Endothelial cell of umbilical vein (primary cell): ENCODE data around the gene SGCD. TPM values are rescaled to one million over a fixed set of nuclear protein-coding genes. Genes with fewer than 3 reads are reported as not detected.

Source experiments
- BruUV-seq: library from RNA; stranded (reverse); fragments of 400-500 nt; replicated peaks from 2 replicates; lab custom pipeline; 2021; lab: Mats Ljungman, UMichigan
- CTCF ChIA-PET: fragments of 300-600, 350-600 bp; sonication (Branson Sonifier 250); formaldehyde crosslinking; loops from one replicate; lab custom pipeline; 2021; ENCODE audit warnings: antibody characterized with exemption, inconsistent platforms; lab: Charles Lee
- POLR2A ChIA-PET: fragments of 300-600, 350-600 bp; sonication (Branson Sonifier 250); formaldehyde crosslinking; loops from one replicate; lab custom pipeline; 2021; ENCODE audit warnings: antibody characterized with exemption, inconsistent platforms; lab: Charles Lee
- DNase-seq: peaks from one replicate; pipeline ENCODE4 v3.0.0-alpha.2; 2011; ENCODE audit warnings: low read depth, low spot score
- FAIRE-seq: peaks from 2 replicates; lab custom pipeline; 2011; peaks lifted over from hg19 to GRCh38; lab: Jason Lieb, UNC
- H2AFZ ChIP-seq: 2 replicates; pipeline ENCODE4 v1.6.0; 2012; ENCODE audit warnings: low read depth, low read length, control low read depth, inconsistent platforms
- H3K27ac ChIP-seq: 2 replicates; pipeline ENCODE4 v1.5.1; 2011; ENCODE audit warnings: low read depth, mild to moderate bottlenecking, control low read depth, low read length, moderate library complexity; ENCODE audit not compliant: insufficient read depth
- H3K27me3 ChIP-seq, 2 experiments: 2 replicates each; pipeline versions ENCODE4 v1.6.0 to v1.6.1; 2011; ENCODE audit warnings: low read length in 2 of 2, mixed read lengths in 1 of 2; ENCODE audit not compliant: control insufficient read depth in 2 of 2, insufficient read depth in 2 of 2
- H3K36me3 ChIP-seq, 2 experiments: 2 replicates in 1 of 2; 3 replicates in 1 of 2; pipeline ENCODE4 v1.5.1; 2011; ENCODE audit warnings: low read length in 2 of 2, mild to moderate bottlenecking in 1 of 2, moderate library complexity in 1 of 2; ENCODE audit not compliant: control insufficient read depth in 2 of 2, insufficient read depth in 2 of 2; ENCODE audit errors: extremely low read depth in 1 of 2
- H3K4me1 ChIP-seq: 3 replicates; pipeline ENCODE4 v1.5.1; 2011; ENCODE audit warnings: mild to moderate bottlenecking, low read length; ENCODE audit not compliant: control insufficient read depth, insufficient read depth; ENCODE audit errors: extremely low read depth
- H3K4me2 ChIP-seq: 2 replicates; pipeline ENCODE4 v1.6.1; 2011; ENCODE audit warnings: low read length, control low read depth, mixed read lengths; ENCODE audit not compliant: insufficient read depth
- H3K4me3 ChIP-seq, 3 experiments: fragments of 200-600 bp in 1 of 3; sonication (generic), shearing (Covaris generic) in 1 of 3; replicated peaks in 1 of 3; 2 replicates each; pipeline ENCODE4 v1.5.1; 2011 to 2016; ENCODE audit warnings: control low read depth in 3 of 3, low read length in 3 of 3, mild to moderate bottlenecking in 2 of 3, inconsistent platforms in 1 of 3, low read depth in 1 of 3, moderate library complexity in 1 of 3; ENCODE audit not compliant: insufficient read depth in 1 of 3
- H3K79me2 ChIP-seq: 2 replicates; pipeline ENCODE4 v1.6.0; 2012; ENCODE audit warnings: low read length, inconsistent platforms; ENCODE audit not compliant: control insufficient read depth, insufficient read depth
- H3K9ac ChIP-seq: replicated peaks from 2 replicates; pipeline ENCODE3; 2011; ENCODE audit warnings: low read length, control low read depth; ENCODE audit not compliant: insufficient read depth; ENCODE audit errors: extremely low read depth
- H3K9me1 ChIP-seq: replicated peaks from 3 replicates; pipeline ENCODE4 v1.6.0; 2011; ENCODE audit warnings: mild to moderate bottlenecking, low read length; ENCODE audit not compliant: control insufficient read depth, insufficient read depth; ENCODE audit errors: extremely low read depth
- H3K9me3 ChIP-seq: replicated peaks from 2 replicates; pipeline ENCODE4 v1.5.1; 2012; ENCODE audit warnings: low read length, inconsistent platforms; ENCODE audit not compliant: control insufficient read depth, insufficient read depth
- H4K20me1 ChIP-seq: replicated peaks from 2 replicates; pipeline ENCODE3; 2011; ENCODE audit warnings: mild to moderate bottlenecking, low read length; ENCODE audit not compliant: control insufficient read depth, insufficient read depth; ENCODE audit errors: extremely low read depth
- EZH2 ChIP-seq: IDR thresholded peaks from 2 replicates; pipeline ENCODE4 v1.6.1; 2012; ENCODE audit warnings: borderline replicate concordance, low read depth, mild to moderate bottlenecking, moderate library complexity, low read length, inconsistent platforms; ENCODE audit not compliant: severe bottlenecking
- FOS ChIP-seq: IDR thresholded peaks from 2 replicates; pipeline ENCODE4 v1.6.1; 2011; ENCODE audit warnings: mild to moderate bottlenecking, low read length, moderate library complexity, borderline replicate concordance; ENCODE audit not compliant: insufficient read depth
- GATA2 ChIP-seq: IDR thresholded peaks from 2 replicates; pipeline ENCODE4 v1.7.0; 2011; ENCODE audit warnings: low read depth, mild to moderate bottlenecking, moderate library complexity, mixed read lengths, low read length; ENCODE audit not compliant: insufficient read length, insufficient read depth
- JUN ChIP-seq: IDR thresholded peaks from 2 replicates; pipeline ENCODE4 v1.6.1; 2011; ENCODE audit warnings: borderline replicate concordance, low read depth; ENCODE audit not compliant: insufficient read length, insufficient read depth
- MYC ChIP-seq: IDR thresholded peaks from one replicate; pipeline ENCODE4 v1.6.1; 2011; ENCODE audit warnings: mild to moderate bottlenecking, low read depth, low read length
- POLR2A ChIP-seq: IDR thresholded peaks from 2 replicates; pipeline ENCODE4 v1.6.1; 2012; ENCODE audit warnings: low read depth, mild to moderate bottlenecking, control low read depth, low read length
- POLR2AphosphoS5 ChIP-seq: IDR thresholded peaks from 2 replicates; pipeline ENCODE4 v1.6.1; 2012; ENCODE audit warnings: low read depth, mild to moderate bottlenecking, control low read depth, low read length, moderate library complexity; ENCODE audit not compliant: insufficient read depth
- dilution Hi-C: fragments of 300-500 bp; cut with MboI; formaldehyde crosslinking; loops from one replicate; pipeline ENCODE4 v1.15.0; 2019; ENCODE audit warnings: low sequenced_read_pairs; ENCODE audit not compliant: extremely low pct_ligation_motif_present
- intact Hi-C: fragments of 100-400 bp; cut with micrococcal nuclease; formaldehyde crosslinking; loops from one replicate; pipeline ENCODE4 v1.10.0; 2022
- polyA plus RNA-seq, 4 experiments: library from polyadenylated mRNA; depleted of rRNA in 3 of 4; stranded (reverse) in 3 of 4; unstranded in 1 of 4; fragments of >200 nt; gene quantifications; 2 replicates each; pipeline versions ENCODE4 v1.2.1 to v1.2.3, GENCODE V29; 2011 to 2012; ENCODE audit warnings: missing spikeins in 1 of 4
- total RNA-seq: library from RNA; stranded (reverse); gene quantifications from 2 replicates; pipeline ENCODE4 v1.2.3, GENCODE V29; 2021
- TF ChIP-seq, protein P1 (sequence below): IDR thresholded peaks from 2 replicates; pipeline ENCODE4 v1.6.1; 2011; ENCODE audit not compliant: insufficient read depth, insufficient read length
- TF ChIP-seq, protein P2 (sequence below), 2 donors: IDR thresholded peaks; 1 replicate in 1 of 2; 2 replicates in 1 of 2; pipeline ENCODE4 v1.5.1; 2011; ENCODE audit warnings: low read length in 2 of 2, mild to moderate bottlenecking in 2 of 2, moderate library complexity in 2 of 2, control low read depth in 1 of 2, inconsistent platforms in 1 of 2, low read depth in 1 of 2; ENCODE audit not compliant: insufficient read depth in 1 of 2; ENCODE audit errors: extremely low read depth in 1 of 2

Gene SGCD
- total and polyA plus RNA-seq, 2 donors (not counting 3 experiments of a cell fraction or from before 2014, with no cell fraction given): not detected

DNA sequence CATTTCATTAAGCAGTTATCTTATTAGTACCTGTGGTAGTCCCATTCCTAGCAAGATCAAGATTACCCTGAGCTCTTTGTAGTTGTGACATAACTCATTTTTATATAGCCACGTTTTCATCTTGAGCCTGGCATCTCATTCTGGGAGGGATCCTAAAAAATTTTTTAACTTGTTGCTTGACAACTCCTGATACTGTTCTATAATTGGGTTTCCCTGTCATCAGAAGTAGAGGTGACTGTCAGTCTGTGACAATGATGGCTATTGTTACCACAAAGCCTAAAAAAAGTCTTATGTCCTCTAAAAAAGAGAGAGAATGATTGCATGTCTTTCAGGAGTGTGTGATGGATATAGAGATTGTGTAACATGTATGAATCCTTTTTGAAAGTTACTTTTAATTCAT, 164.8 kb downstream of the SGCD start:
- dilution Hi-C loops: no loop called here
- no peak for FAIRE-seq
- Histone ChIP-seq H3K4me2 (no peak overlapping the region), H2AFZ (no peak overlapping the region), H3K4me3 (no peak overlapping the region), H3K79me2 (no peaks in the 10 kb centered on the region), H3K9me3 (peaks cover 2% of the 10 kb centered on the region), H3K36me3 (no peaks in the 10 kb centered on the region), H3K9me1 (no peaks in the 10 kb centered on the region), H3K27ac (no peak overlapping the region), H3K9ac (no peak overlapping the region), H3K27me3 (no peaks in the 10 kb centered on the region), H3K4me1 (no peaks in the 10 kb centered on the region), H4K20me1 (no peaks in the 10 kb centered on the region)
- ChIA-PET POLR2A (no interaction called here), CTCF (no interaction called here)
- no peak for DNase-seq
- no TSS peak for BruUV-seq
- intact Hi-C loops: no loop called here
- no peak for TF ChIP-seq POLR2AphosphoS5
- no peak for TF ChIP-seq GATA2
- no peak for TF ChIP-seq EZH2
- TF ChIP-seq, protein P1, sequence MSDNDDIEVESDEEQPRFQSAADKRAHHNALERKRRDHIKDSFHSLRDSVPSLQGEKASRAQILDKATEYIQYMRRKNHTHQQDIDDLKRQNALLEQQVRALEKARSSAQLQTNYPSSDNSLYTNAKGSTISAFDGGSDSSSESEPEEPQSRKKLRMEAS: no peak
- TF ChIP-seq, protein P2, sequence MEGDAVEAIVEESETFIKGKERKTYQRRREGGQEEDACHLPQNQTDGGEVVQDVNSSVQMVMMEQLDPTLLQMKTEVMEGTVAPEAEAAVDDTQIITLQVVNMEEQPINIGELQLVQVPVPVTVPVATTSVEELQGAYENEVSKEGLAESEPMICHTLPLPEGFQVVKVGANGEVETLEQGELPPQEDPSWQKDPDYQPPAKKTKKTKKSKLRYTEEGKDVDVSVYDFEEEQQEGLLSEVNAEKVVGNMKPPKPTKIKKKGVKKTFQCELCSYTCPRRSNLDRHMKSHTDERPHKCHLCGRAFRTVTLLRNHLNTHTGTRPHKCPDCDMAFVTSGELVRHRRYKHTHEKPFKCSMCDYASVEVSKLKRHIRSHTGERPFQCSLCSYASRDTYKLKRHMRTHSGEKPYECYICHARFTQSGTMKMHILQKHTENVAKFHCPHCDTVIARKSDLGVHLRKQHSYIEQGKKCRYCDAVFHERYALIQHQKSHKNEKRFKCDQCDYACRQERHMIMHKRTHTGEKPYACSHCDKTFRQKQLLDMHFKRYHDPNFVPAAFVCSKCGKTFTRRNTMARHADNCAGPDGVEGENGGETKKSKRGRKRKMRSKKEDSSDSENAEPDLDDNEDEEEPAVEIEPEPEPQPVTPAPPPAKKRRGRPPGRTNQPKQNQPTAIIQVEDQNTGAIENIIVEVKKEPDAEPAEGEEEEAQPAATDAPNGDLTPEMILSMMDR (IDR thresholded peaks at IDR 0.05; ENCODE audit: extremely low read depth in 1 of 2, insufficient read depth in 1 of 2, low read depth in 1 of 2, low read length in 2 of 2): no peak

DNA sequence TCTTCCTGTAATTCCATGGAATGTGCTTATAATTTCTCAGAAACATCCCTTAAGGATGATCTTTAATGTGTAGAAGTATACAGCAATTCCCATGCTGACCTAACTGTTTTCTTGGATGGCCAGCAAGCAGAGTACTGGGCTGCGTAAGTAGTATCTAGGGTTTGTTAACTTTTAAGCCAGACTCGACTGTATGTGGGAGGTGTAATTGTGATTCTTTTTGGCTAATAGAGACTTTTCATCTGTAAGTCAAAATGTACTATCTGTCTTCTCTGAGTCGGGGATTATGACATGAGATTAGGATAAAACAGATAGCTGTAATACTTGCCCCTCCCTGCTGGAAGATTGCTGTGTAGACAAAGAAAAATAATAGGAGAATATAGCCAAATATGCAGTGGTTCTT, 169.3 kb downstream of the SGCD start:
- TF ChIP-seq, protein P2 (IDR thresholded peaks at IDR 0.05; ENCODE audit: extremely low read depth in 1 of 2, insufficient read depth in 1 of 2, low read depth in 1 of 2, low read length in 2 of 2): no peak
- TF ChIP-seq, protein P1: no peak
- TF ChIP-seq POLR2AphosphoS5 (no peak), JUN (no peak), MYC (no peak), GATA2 (no peak), FOS (no peak), POLR2A (no peak), EZH2 (no peak)
- ChIA-PET CTCF (no interaction called here), POLR2A (no interaction called here)
- Histone ChIP-seq H3K4me1 (no peaks in the 10 kb centered on the region), H3K9me3 (peaks cover 3% of the 10 kb centered on the region), H3K79me2 (no peaks in the 10 kb centered on the region), H3K27me3 (no peaks in the 10 kb centered on the region), H3K4me3 (no peak overlapping the region), H3K9ac (no peak overlapping the region), H3K9me1 (no peaks in the 10 kb centered on the region), H3K4me2 (no peak overlapping the region), H3K36me3 (no peaks in the 10 kb centered on the region), H3K27ac (no peak overlapping the region), H4K20me1 (no peaks in the 10 kb centered on the region), H2AFZ (no peak overlapping the region)
- intact Hi-C loops (no loop called here), dilution Hi-C loops (no loop called here)
- no peak for FAIRE-seq
- DNase-seq: no peak
- no TSS peak for BruUV-seq
